ENCODE results near the gene ERGIC1. TPM values are rescaled to one million over a fixed set of nuclear protein-coding genes. Genes with fewer than 3 reads are reported as not detected.

Gene ERGIC1
- total RNA-seq, 1 donor from 2014 or later, result 177 TPM

GRCh38 chr5:172903790-172904189 is 69.7 kb downstream of the ERGIC1 start:
- H3K4me1 ChIP-seq, result peaks cover 61% of the 10 kb centered on the region
- H3K36me3 ChIP-seq, result peaks cover 16% of the 10 kb centered on the region
- H3K9me3 ChIP-seq, result no peaks in the 10 kb centered on the region
- peak; percentile 63 for DNase-seq
- H3K4me3 ChIP-seq, result no peak overlapping the region
- no peak for TF ChIP-seq CTCF (IDR thresholded peaks at IDR 0.05)
- peak overlapping the region; percentile 89 for H3K27ac ChIP-seq
- no peaks in the 10 kb centered on the region for H3K27me3 ChIP-seq (ENCODE audit: low read depth)
- intact Hi-C loops (cut with DNase I), result no loop called here
- peak in 1 of 2 donors; percentile 3 for ATAC-seq

DNA sequence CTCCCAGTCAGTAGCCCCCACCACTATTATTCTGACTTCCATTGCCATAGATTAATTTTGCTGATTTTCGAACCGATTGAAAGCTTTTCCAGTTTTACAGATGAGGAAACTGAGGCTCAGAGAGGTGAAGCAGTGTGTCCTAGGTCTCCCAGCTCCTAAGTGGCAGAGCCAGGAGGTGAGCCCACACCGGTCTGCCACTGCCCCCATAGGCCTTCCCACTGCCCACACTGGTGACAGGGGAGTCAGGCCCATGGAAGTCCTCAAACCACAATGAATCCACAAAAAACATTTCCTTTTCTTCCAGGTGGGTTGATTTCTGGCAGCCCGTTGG is 70.2 kb downstream of the ERGIC1 start:
- H3K9me3 ChIP-seq, result no peaks in the 10 kb centered on the region
- no peak overlapping the region for H3K4me3 ChIP-seq
- no peaks in the 10 kb centered on the region for H3K27me3 ChIP-seq (ENCODE audit: low read depth)
- peaks cover 13% of the 10 kb centered on the region for H3K36me3 ChIP-seq
- ATAC-seq, result no peak
- H3K4me1 ChIP-seq, result peaks cover 61% of the 10 kb centered on the region
- no peak for DNase-seq
- no peak for TF ChIP-seq CTCF (IDR thresholded peaks at IDR 0.05)
- intact Hi-C loops (cut with DNase I), result no loop called here
- H3K27ac ChIP-seq, result peak overlapping the region; percentile 89

DNA sequence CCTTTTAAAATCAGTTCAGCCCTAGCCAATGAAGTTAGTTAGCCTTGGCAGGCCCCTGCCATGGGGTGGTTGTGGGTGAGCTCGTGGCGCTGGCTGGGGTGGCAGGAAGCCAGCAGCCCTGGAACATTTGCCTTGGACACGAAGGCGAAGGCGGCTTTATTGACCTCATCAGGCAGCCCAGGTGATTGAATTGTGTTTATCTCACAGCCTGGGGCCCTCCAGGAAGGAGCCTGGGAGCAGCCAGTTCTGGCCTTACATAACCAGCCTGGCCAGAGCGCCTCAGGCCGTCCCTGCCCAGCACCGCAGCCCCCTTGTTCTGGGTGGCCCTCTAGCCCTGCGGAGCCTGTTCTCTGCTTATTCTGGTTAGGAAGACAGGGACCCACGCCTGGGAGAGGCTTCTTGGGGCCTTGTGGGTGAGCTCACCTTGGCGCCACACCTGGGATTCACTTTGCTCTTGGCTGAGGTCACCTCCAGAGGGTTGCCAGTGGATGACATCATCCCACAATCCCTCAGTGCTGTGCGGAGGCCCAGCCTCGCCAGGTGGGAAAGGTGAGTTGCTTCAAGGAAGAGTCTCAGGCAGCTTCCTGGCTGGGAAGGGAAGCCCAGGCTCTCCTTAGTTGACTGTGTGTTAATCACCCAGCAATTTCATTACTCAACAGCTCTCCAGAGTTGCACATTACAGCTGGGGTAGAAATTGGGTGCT is 70.7 kb downstream of the ERGIC1 start:
- H3K27me3 ChIP-seq (ENCODE audit: low read depth), result no peaks in the 10 kb centered on the region
- no peaks in the 10 kb centered on the region for H3K9me3 ChIP-seq
- peaks cover 13% of the 10 kb centered on the region for H3K36me3 ChIP-seq
- intact Hi-C loops (cut with DNase I), result no loop called here
- DNase-seq, result peak; percentile 89
- peaks cover 61% of the 10 kb centered on the region for H3K4me1 ChIP-seq
- peak; percentile 77 to 79 for ATAC-seq
- no peak overlapping the region for H3K4me3 ChIP-seq
- H3K27ac ChIP-seq, result peak overlapping the region; percentile 89
- no peak for TF ChIP-seq CTCF (IDR thresholded peaks at IDR 0.05)

- no peak for TF ChIP-seq CTCF (IDR thresholded peaks at IDR 0.05)
- no peaks in the 10 kb centered on the region for H3K9me3 ChIP-seq
- no peaks in the 10 kb centered on the region for H3K27me3 ChIP-seq (ENCODE audit: low read depth)
- intact Hi-C loops (cut with DNase I), result no loop called here
- ATAC-seq (no peak), DNase-seq (no peak)
- H3K4me1 ChIP-seq, result peaks cover 60% of the 10 kb centered on the region
- peaks cover 12% of the 10 kb centered on the region for H3K36me3 ChIP-seq
- no peak overlapping the region for H3K4me3 ChIP-seq
- peak overlapping the region; percentile 89 for H3K27ac ChIP-seq
Observed at GRCh38 chr5:172905346-172906140, 71.5 kb downstream of the ERGIC1 start.

- no peak for ATAC-seq
- DNase-seq, result no peak
- H3K36me3 ChIP-seq, result peaks cover 12% of the 10 kb centered on the region
- H3K27me3 ChIP-seq (ENCODE audit: low read depth), result no peaks in the 10 kb centered on the region
- intact Hi-C loops (cut with DNase I), result no loop called here
- H3K9me3 ChIP-seq, result no peaks in the 10 kb centered on the region
- peak overlapping the region; percentile 89 for H3K27ac ChIP-seq
- H3K4me1 ChIP-seq, result peaks cover 57% of the 10 kb centered on the region
- H3K4me3 ChIP-seq, result no peak overlapping the region
- TF ChIP-seq CTCF (IDR thresholded peaks at IDR 0.05), result no peak
Observed at GRCh38 chr5:172906436-172906835, 72.4 kb downstream of the ERGIC1 start.
